Measurements from ENCODE around the gene C19orf25. TPM values are rescaled to one million over a fixed set of nuclear protein-coding genes. Genes with fewer than 3 reads are reported as not detected.

The C19orf25 gene
- total and polyA plus RNA-seq, 5 donors from 2014 or later = 33.4 to 64.0 (median 52.5) TPM

GRCh38 chr19:1451916-1452801 is 26.9 kb downstream of the C19orf25 start:
- Mint-ChIP-seq H3K9me3 (peaks cover 0 to 6% (median 0%) of the 10 kb centered on the region in 7 donors), H3K4me1 (peaks cover 0 to 41% (median 11%) of the 10 kb centered on the region in 4 donors), H3K27me3 (peaks cover 59% of the 10 kb centered on the region), H3K4me3 (no peak overlapping the region), H3K27ac (no peak overlapping the region), H3K36me3 (no peaks in the 10 kb centered on the region)
- Histone ChIP-seq H3K27me3 (ENCODE audit: control insufficient read depth, insufficient read depth, low read length) (peaks cover 18% of the 10 kb centered on the region), H3K27ac (ENCODE audit: insufficient read depth, low read length, poor library complexity, severe bottlenecking) (no peak overlapping the region), H3K9me3 (ENCODE audit: control insufficient read depth in 2 of 2, low read length in 2 of 2) (no peaks in the 10 kb centered on the region), H3K36me3 (ENCODE audit: control insufficient read depth, insufficient read depth, low read length) (no peaks in the 10 kb centered on the region), H3K4me1 (ENCODE audit: control insufficient read depth, insufficient read depth, low read length, poor library complexity, severe bottlenecking) (peaks cover 30% of the 10 kb centered on the region), H3K4me3 (ENCODE audit: low read depth, low read length) (no peak overlapping the region)
- ATAC-seq (ENCODE audit: low read depth in 2 of 2) = no peak
- no peak for DNase-seq

- Mint-ChIP-seq H3K4me3 (peak overlapping the region in 2 of 4 donors; percentile 5 to 30), H3K4me1 (peaks cover 0 to 44% (median 11%) of the 10 kb centered on the region in 4 donors), H3K9me3 (peaks cover 0 to 6% (median 0%) of the 10 kb centered on the region in 7 donors), H3K27ac (no peak overlapping the region), H3K27me3 (peaks cover 60% of the 10 kb centered on the region), H3K36me3 (no peaks in the 10 kb centered on the region)
- ATAC-seq (ENCODE audit: low read depth in 2 of 2) (no peak), DNase-seq (no peak)
- H3K27me3 ChIP-seq (ENCODE audit: control insufficient read depth, insufficient read depth, low read length) = peaks cover 18% of the 10 kb centered on the region
- no peaks in the 10 kb centered on the region for H3K36me3 ChIP-seq (ENCODE audit: control insufficient read depth, insufficient read depth, low read length)
- no peak overlapping the region for H3K4me3 ChIP-seq (ENCODE audit: low read depth, low read length)
- no peak overlapping the region for H3K27ac ChIP-seq (ENCODE audit: insufficient read depth, low read length, poor library complexity, severe bottlenecking)
- no peaks in the 10 kb centered on the region for H3K9me3 ChIP-seq (ENCODE audit: control insufficient read depth in 2 of 2, low read length in 2 of 2)
- H3K4me1 ChIP-seq (ENCODE audit: control insufficient read depth, insufficient read depth, low read length, poor library complexity, severe bottlenecking) = peaks cover 36% of the 10 kb centered on the region
Measured at GRCh38 chr19:1450735-1451731, 28.0 kb downstream of the C19orf25 start.

DNA sequence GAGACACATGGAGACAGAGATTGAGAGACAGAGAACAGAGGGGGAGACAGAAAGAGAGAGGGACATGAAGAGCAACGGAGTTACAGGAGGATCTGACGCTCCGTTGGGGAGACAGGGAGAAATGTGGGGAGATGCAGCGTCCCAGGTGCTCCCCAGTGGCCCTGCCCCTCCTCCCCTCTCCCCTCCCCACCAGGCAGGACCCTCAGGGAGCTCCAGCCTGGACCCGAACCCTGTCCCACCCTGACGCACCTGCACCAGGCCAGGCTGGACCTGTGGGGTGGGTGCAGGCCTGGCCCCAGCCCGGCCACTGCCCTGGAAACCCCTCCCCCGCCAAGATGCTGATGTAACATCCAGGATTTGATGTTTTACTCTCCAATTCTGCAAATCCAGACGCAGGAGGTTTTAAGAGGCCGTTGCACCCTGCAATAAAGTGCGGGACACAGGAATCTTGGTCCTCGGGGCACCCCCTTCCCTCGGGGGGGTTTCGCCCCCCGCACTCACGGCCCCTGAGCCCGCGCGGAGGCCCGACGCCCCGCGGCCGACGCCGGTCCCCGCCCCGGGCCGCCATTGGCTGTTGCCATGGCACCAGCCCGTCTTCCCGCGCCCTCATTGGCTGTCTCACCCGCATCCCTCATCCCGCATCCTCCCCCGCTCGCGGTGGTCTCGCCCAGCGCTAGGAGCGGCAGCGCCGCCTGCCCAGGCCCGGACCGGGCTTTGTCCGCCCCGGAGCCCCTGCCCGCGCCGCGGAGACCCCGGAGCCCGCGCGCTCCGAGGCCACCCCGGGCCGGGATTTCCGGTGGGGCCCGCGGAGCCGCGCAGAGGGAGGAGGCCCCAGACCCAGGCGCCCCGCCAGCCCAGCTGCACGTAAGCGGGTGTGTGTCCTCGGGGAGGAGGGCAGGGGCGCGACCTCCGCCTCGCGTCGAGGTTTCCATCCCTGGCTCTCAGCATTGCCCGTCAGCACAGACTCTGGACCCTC is 29.3 kb downstream of the C19orf25 start, which contains the start of gene APC2:
Gene APC2 (plus strand): TSS at position 655 of the 976 bp plus-strand sequence. CDS start 2,881 bp downstream, outside the sequence.
- peaks cover 0 to 41% (median 13%) of the 10 kb centered on the region in 4 donors for H3K4me1 Mint-ChIP-seq
- peaks cover 0 to 4% (median 0%) of the 10 kb centered on the region in 7 donors for H3K9me3 Mint-ChIP-seq
- Histone ChIP-seq H3K4me3 (ENCODE audit: low read depth, low read length) (no peak within 1 kb of the TSS), H3K27me3 (ENCODE audit: control insufficient read depth, insufficient read depth, low read length) (peaks cover 16% of the 10 kb centered on the region), H3K9me3 (ENCODE audit: control insufficient read depth in 2 of 2, low read length in 2 of 2) (no peaks in the 10 kb centered on the region), H3K4me1 (ENCODE audit: control insufficient read depth, insufficient read depth, low read length, poor library complexity, severe bottlenecking) (peaks cover 36% of the 10 kb centered on the region), H3K36me3 (ENCODE audit: control insufficient read depth, insufficient read depth, low read length) (no peaks in the 10 kb centered on the region), H3K27ac (ENCODE audit: insufficient read depth, low read length, poor library complexity, severe bottlenecking) (no peak within 1 kb of the TSS)
- peak in 1 of 2 donors; percentile 12 for ATAC-seq (ENCODE audit: low read depth in 2 of 2)
- peaks cover 54% of the 10 kb centered on the region for H3K27me3 Mint-ChIP-seq
- peak in 2 of 3 donors; percentile 29 to 36 for DNase-seq
- H3K27ac Mint-ChIP-seq = no peak within 1 kb of the TSS
- peak within 1 kb of the TSS in 3 of 4 donors; percentile 52 to 76 (median 52) for H3K4me3 Mint-ChIP-seq
- no peaks in the 10 kb centered on the region for H3K36me3 Mint-ChIP-seq

GRCh38 chr19:1447944-1448343 is 31.1 kb downstream of the C19orf25 start:
- peaks cover 45% of the 10 kb centered on the region for H3K27me3 Mint-ChIP-seq
- Histone ChIP-seq H3K4me1 (ENCODE audit: control insufficient read depth, insufficient read depth, low read length, poor library complexity, severe bottlenecking) (peaks cover 38% of the 10 kb centered on the region), H3K9me3 (ENCODE audit: control insufficient read depth in 2 of 2, low read length in 2 of 2) (no peaks in the 10 kb centered on the region), H3K36me3 (ENCODE audit: control insufficient read depth, insufficient read depth, low read length) (no peaks in the 10 kb centered on the region), H3K27ac (ENCODE audit: insufficient read depth, low read length, poor library complexity, severe bottlenecking) (no peak overlapping the region), H3K27me3 (ENCODE audit: control insufficient read depth, insufficient read depth, low read length) (peaks cover 14% of the 10 kb centered on the region), H3K4me3 (ENCODE audit: low read depth, low read length) (no peak overlapping the region)
- peaks cover 0 to 4% (median 0%) of the 10 kb centered on the region in 7 donors for H3K9me3 Mint-ChIP-seq
- H3K4me3 Mint-ChIP-seq = peak overlapping the region; percentile 26 to 57 (median 55)
- no peaks in the 10 kb centered on the region for H3K36me3 Mint-ChIP-seq
- H3K27ac Mint-ChIP-seq = peak overlapping the region in 1 of 3 donors; percentile 69
- peaks cover 0 to 40% (median 9%) of the 10 kb centered on the region in 4 donors for H3K4me1 Mint-ChIP-seq
- DNase-seq = no peak
- ATAC-seq (ENCODE audit: low read depth in 2 of 2) = no peak

DNA sequence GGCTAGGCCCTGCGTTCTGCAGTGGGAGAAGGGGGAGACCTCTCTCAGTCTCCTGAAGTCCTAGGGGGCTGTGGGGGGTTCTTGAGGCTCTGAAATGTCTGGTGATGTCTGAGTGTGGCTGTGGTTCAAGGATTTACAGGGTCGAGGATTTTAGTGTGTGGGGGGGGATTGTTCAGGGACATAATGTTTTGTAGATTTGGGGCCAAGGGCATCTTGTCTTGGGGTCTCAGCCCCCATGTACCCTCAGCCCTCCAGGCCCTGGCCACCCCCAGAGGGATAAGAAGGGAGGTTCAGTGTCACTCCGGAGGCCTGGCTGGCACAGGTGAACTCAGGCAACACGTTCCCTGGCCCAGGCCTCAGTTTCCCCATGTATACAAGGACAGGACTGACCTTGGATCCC is 31.5 kb downstream of the C19orf25 start:
- Histone ChIP-seq H3K36me3 (ENCODE audit: control insufficient read depth, insufficient read depth, low read length) (no peaks in the 10 kb centered on the region), H3K4me3 (ENCODE audit: low read depth, low read length) (no peak overlapping the region), H3K27me3 (ENCODE audit: control insufficient read depth, insufficient read depth, low read length) (peaks cover 14% of the 10 kb centered on the region), H3K9me3 (ENCODE audit: control insufficient read depth in 2 of 2, low read length in 2 of 2) (no peaks in the 10 kb centered on the region), H3K27ac (ENCODE audit: insufficient read depth, low read length, poor library complexity, severe bottlenecking) (no peak overlapping the region), H3K4me1 (ENCODE audit: control insufficient read depth, insufficient read depth, low read length, poor library complexity, severe bottlenecking) (peaks cover 38% of the 10 kb centered on the region)
- Mint-ChIP-seq H3K27ac (no peak overlapping the region), H3K4me3 (peak overlapping the region in 3 of 4 donors; percentile 56 to 83 (median 57)), H3K4me1 (peaks cover 0 to 42% (median 10%) of the 10 kb centered on the region in 4 donors), H3K9me3 (peaks cover 0 to 4% (median 0%) of the 10 kb centered on the region in 7 donors), H3K36me3 (no peaks in the 10 kb centered on the region), H3K27me3 (peaks cover 45% of the 10 kb centered on the region)
- no peak for ATAC-seq (ENCODE audit: low read depth in 2 of 2)
- no peak for DNase-seq

- Mint-ChIP-seq H3K4me3 (peak overlapping the region; percentile 22 to 56 (median 39)), H3K4me1 (peaks cover 0 to 45% (median 13%) of the 10 kb centered on the region in 4 donors), H3K27me3 (peaks cover 45% of the 10 kb centered on the region), H3K9me3 (peaks cover 0 to 4% (median 0%) of the 10 kb centered on the region in 7 donors), H3K36me3 (peaks cover 1% of the 10 kb centered on the region), H3K27ac (no peak overlapping the region)
- no peak overlapping the region for H3K27ac ChIP-seq (ENCODE audit: insufficient read depth, low read length, poor library complexity, severe bottlenecking)
- no peaks in the 10 kb centered on the region for H3K9me3 ChIP-seq (ENCODE audit: control insufficient read depth in 2 of 2, low read length in 2 of 2)
- no peaks in the 10 kb centered on the region for H3K36me3 ChIP-seq (ENCODE audit: control insufficient read depth, insufficient read depth, low read length)
- H3K4me3 ChIP-seq (ENCODE audit: low read depth, low read length) = no peak overlapping the region
- DNase-seq (no peak), ATAC-seq (ENCODE audit: low read depth in 2 of 2) (no peak)
- H3K4me1 ChIP-seq (ENCODE audit: control insufficient read depth, insufficient read depth, low read length, poor library complexity, severe bottlenecking) = peaks cover 38% of the 10 kb centered on the region
- H3K27me3 ChIP-seq (ENCODE audit: control insufficient read depth, insufficient read depth, low read length) = peaks cover 14% of the 10 kb centered on the region
Measured at GRCh38 chr19:1446713-1447481, 32.1 kb downstream of the C19orf25 start.
